Measurements from ENCODE around the gene TEX29.

Gene TEX29

DNA sequence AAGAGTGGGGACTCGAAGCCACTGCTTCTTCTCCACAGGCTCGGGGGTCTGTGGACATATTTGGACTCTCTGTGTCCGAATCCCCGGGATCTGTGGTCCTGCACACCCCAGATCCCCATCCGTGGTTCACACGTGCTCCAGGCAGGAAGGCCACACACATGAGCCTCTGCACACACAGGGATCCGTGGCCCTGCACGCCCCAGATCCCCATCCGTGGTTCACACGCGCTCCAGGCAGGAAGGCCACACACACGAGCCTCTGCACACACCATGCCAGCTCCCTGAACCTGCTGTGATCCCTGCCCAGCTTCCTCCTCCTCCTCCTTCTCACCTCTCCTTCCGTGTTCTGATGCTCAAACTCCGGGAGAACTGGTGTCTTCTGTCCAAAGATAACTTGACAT, 3.1 kb downstream of the TEX29 start:
- DNase-seq, result no peak

- DNase-seq, result no peak
Measured at GRCh38 chr13:111323950-111324651, 3.7 kb downstream of the TEX29 start.

DNA sequence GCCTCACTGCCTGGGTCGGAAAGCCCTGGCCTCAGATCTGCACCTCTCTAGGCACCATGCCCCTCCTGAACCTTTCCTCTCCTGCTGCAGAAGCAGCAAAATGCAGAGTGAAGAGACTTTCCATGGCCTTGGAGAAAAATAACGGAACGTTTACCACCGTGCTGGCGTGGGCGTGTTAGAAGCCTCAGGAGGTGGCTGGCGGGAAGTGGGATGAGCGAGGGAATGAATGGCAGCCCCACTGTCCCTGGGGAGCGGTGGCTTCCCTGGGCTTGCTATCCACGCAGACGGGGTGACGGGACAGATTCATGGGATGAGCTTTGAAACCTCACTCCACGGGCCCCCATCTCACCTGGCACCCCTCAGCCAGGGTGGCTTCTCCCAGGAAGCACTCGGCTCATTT, 4.3 kb downstream of the TEX29 start:
- DNase-seq, result no peak

DNA sequence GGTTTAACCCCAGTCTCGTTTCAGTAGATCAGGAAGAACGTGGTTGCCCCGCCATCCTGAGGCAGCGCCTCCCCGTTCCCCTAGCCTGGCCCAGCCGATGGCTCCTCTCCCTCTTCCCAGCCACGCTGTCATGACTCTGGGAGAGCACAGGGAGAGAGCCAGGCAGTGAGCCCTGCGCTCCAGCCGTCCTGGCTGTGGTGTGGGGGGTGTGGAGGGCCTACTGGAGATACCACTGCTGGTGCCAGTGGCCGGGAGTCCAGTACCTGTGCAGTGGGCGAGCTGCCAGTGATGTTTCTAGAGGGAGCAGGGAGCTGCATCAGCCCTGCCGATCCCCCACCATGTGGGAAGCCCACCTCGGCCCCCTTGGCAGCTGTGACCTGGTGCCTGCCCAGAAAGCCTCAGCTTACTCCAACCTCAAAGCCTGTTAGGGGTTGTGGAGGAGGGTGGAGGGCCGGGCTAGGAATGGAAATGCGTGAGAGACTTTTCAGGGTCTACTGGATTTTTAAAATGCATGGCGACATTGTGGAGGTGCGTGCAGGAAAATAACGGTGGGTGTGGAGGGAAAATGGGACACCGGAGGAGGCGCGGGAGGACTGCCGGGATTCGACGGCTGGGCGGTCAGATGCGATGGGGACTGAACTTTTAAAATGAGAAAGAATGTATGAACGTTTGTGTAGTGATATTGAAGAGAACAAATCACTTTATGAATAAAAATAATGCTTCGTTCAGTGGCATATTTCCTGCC, 4.9 kb downstream of the TEX29 start:
- no peak for DNase-seq

DNA sequence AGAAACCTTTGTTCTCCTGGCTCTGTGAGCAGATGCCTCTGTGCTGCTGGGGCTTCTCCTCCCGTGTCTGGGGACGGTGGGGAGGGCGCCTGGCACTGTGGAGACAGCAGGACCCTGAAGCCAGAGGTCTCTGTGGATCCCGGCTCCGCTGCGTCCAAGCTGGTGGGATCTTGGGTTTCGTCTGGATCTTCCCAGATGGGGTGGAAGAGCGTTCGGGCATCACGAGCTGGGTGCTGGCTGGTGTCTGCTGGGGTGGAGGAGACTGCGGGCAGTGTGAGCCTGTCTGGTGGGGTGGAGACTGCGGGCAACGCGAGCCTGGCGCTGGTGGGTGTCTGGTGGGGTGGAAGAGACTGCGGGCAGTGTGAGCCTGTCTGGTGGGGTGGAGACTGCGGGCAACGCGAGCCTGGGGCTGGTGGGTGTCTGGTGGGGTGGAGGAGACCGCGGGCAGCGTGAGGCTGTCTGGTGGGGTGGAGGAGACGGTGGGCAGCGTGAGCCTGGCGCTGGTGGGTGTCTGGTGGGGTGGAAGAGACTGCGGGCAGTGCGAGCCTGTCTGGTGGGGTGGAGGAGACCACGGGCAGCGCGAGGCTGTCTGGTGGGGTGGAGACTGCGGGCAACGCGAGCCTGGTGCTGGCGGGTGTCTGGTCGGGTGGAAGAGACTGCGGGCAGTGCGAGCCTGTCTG, 5.6 kb downstream of the TEX29 start:
- DNase-seq, result no peak

DNA sequence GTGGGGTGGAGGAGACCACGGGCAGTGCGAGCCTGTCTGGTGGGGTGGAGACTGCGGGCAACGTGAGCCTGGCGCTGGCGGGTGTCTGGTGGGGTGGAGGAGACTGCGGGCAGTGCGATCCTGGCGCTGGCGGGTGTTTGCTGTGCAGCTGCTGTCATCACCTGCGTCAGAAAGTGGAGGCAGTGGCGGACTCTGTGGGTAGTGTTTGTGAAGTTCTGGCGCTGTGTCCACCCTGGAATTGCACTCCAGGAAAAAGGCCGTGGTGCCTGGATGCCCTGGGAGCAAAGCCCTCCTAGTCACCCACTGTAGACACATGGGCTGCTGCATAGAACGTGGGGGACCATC, 6.2 kb downstream of the TEX29 start:
- DNase-seq, result no peak

DNA sequence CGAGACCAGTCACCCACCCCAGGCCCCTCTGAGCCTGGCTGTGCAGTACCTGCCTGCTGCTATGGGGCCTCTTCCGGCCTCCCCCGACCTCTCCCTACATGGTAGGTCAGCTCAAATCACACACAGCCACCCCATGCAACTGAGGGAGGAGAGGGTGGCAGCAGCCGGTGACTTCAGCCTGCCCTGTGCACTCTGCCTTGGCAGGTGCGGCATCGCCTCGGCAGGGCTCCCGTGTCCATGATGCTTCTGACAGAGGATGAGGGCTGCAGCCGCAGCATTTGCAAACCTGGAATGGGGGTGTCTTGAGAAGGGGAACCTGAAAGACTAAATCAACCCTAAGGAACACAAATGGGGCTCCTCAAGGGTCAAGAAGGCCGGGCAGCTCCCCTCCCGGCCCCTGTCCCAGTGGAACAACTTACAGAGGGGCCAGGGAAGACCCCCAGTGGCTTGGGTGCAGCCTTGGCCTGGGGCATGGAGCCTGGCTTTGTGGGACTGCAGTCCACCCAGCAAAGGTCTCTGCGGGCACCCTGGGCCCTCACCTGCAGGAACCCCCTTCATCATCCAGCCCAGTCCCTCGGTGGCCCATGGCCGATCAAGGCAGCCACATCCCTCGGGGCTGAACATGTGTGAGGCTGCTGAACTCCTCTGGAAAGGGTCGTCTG, 6.7 kb downstream of the TEX29 start:
- DNase-seq, result no peak

DNA sequence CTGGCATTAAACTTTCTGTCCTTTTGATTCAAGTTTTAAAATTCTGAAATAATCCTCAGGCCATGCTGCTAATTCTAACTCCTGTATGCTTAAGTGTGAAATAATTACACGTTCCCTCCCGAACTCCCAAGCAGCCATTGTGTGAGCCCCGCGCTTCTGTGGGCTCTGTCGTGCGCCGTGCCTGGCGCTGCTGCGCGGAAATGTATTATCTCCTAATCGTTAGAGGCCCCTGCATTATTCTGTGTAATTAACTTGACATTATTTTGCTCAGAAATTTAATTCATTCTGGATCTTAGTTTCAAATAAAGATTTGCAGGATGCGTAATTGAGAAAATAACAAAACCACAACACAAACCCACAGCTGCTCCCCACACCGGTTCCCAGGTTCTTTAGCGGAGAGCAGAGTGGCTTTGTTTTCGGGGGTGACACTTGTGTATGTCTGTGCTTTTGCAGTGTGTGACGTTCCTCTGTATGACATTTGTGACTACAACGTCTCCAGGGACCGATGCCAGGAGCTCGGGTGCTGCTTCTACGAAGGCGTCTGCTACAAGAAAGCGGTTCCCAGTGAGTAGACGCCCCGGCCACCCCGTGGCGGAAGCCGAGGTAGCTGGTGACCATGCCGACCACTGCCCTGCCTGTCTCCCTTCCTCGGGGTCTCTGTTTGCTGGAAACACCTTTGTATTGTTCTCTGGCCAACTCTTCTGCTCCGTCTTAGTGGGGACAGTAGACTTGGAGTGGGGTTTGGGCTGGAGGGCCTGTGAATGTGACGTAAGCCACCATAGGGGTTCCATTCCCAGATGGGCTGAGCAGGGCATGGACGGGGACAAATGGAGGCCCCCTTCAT, 7.5 kb downstream of the TEX29 start:
- no peak for DNase-seq

- no peak for DNase-seq
Measured at GRCh38 chr13:111328574-111329410, 8.3 kb downstream of the TEX29 start.

GRCh38 chr13:111329641-111330040, 9.2 kb downstream of the TEX29 start:
- DNase-seq, result no peak

DNA sequence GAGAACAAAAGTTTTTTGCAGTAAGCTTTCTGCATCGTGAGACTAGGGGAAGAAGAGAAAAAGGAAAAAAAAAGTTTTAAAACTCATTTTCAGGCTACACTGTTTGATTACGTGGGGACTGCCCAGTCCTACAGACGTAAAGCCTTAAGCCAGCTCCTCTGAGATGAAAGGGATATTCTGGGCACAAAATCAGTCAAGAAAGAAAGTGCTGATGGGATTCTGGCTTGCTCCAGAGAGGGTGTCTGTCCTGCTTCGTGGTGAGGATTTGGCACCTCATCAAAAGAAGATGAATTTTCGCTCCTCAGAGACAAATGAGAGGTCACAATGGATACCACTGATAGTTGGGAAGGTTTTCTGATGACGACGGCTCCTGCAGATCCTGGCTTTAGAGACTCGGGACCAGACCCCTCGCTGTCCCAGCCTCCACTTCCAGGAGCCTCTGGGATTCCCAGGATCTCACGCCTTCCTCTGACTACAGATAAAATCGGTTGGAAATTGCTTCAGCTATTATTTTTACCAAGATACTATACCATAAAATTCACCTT, 9.7 kb downstream of the TEX29 start:
- DNase-seq, result no peak

GRCh38 chr13:111335298-111335697, 14.9 kb downstream of the TEX29 start:
- DNase-seq, result no peak

DNA sequence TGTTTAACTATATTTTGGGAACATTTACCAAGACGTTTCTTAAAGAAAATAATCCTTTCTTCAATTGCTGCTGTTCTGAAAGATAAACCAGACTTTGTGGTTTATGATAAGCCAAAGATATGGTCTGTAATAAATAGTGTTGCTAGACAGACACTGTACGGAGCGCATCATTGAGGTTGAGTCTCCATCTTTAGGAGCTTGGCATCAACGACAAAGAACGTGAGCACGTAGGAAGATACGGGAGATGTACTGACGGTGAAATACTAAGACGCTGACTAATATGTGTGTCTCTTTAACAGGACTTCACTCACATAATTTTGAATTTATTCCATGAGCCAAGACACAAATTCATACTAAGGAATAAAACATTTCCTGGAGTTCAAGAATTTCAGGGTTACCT, 16.2 kb downstream of the TEX29 start:
- no peak for DNase-seq

- DNase-seq, result no peak
Measured at GRCh38 chr13:111337206-111337605, 16.8 kb downstream of the TEX29 start.

GRCh38 chr13:111337741-111338140, 17.3 kb downstream of the TEX29 start:
- DNase-seq, result no peak

DNA sequence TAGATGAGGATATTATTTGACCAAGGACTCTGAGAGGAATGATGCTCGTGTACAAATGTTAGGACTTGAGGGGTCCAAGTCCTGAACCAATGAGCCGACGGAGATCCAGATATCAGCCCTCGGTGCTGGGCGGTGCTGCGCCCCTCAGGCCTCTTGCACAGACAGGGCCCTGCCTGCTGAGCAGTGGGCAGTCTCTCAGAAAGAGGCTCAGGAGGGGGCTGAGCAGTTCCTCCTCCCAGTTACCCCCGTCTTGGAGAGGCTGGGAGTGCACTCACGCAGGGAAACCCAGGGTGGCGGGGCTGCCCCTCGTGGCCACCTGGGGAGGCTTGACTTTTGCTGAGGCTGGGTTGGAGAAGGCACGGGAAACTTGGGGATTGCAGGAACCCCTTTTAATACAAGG, 18.4 kb downstream of the TEX29 start:
- DNase-seq, result no peak

DNA sequence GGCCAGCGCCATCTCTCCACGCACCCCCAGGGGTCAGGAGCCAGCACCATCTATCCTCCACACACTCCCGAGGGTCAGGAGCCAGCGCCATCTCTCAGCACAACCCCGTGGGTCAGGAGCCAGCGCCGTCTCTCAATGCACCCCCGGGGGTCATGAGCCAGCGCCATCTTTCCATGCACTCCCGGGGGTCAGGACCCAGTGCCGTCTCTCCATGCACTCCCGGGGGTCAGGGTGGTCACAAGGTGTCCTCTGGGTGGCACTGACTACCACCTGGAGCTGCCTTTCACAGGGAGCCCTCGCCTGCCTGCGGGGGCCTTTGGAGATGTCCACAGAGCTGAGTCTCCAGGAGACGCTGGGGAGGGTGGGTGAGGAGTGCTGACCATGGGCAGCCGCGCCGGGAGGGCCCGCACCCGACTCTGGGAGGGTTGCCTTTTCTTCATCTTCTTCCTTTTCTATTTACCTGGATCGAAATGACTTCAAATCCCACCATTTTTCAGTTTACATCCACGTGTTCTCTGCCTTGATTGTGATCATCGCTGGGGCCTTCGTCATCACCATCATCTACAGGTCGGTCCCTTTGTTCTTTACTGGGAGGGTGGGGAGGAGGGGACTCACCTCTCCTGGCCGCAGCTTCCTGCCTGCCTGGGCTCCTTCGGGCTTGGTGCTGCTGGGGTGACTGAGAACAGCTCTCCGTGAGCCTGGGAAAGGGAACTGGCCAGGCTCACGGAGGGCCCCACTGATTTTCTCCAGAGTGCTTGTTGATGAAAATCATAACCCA, 19.1 kb downstream of the TEX29 start:
- DNase-seq, result no peak

GRCh38 chr13:111341886-111342285, 21.4 kb downstream of the TEX29 start:
- no peak for DNase-seq

DNA sequence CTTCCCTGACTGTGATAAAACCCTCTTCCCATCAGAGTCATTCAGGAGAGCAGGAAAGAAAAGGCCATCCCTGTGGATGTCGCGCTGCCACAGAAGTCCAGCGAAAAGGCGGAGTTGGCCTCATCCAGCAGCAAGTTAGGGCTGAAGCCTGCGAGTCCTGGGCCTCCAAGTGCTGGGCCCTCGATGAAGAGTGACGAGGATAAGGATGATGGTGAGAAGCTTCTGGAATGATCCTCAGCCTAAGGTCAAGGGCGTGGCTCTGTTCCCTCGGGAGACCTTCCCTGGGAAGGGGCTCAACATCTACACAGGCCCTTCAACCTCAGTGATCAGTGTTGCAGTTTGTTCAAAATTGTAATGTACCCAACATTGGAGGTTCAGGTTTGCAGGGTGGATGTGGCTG, 22.3 kb downstream of the TEX29 start:
- no peak for DNase-seq

GRCh38 chr13:111343186-111343805, 22.9 kb downstream of the TEX29 start:
- no peak for DNase-seq

All from activated CD4-positive, alpha-beta T cell treated with anti-CD3 and anti-CD28 coated beads, Interleukin-2, Interleukin-6, amounts not matched to agents 100 ng/mL and 50 ng/mL, durations not matched to agents 16 hours and 8 hours (primary cell).